K562 (cell line): ENCODE results near the gene CTDNEP1. TPM values are rescaled to one million over a fixed set of nuclear protein-coding genes. Genes with fewer than 3 reads are reported as not detected.
A peak's percentile ranks its signal among the peaks of the same experiment; 100 is the strongest.

Experiments
- ATF1 ChIP-seq, 2 experiments: fragments of 450-650 bp in 1 of 2; IDR thresholded peaks; 2 replicates each; pipeline ENCODE4 v1.6.1; 2016; ENCODE audit warnings: missing compliant biosample characterization in 1 of 2, missing genetic modification characterization in 1 of 2
- BRD9 ChIP-seq: fragments of 450-650 bp; IDR thresholded peaks from 2 replicates; pipeline ENCODE4 v1.6.1; 2018; ENCODE audit warnings: low read depth; ENCODE audit not compliant: partially characterized antibody
- E2F3 ChIP-seq: fragments of 250-450 bp; sonication (Bioruptor Pico); IDR thresholded peaks from 2 replicates; pipeline ENCODE4 v1.4.0; 2020; ENCODE audit warnings: mild to moderate bottlenecking
- ELF4 ChIP-seq: fragments of 450-650 bp; formaldehyde crosslinking; IDR thresholded peaks from 2 replicates; pipeline ENCODE4 v1.4.0; 2022; ENCODE audit warnings: missing genetic modification characterization
- EP300 ChIP-seq: IDR thresholded peaks from 2 replicates; pipeline ENCODE4 v1.6.1; 2012; ENCODE audit warnings: low read length, improper control_type of control experiment
- EZH2 ChIP-seq: IDR thresholded peaks from 2 replicates; pipeline ENCODE4 v1.6.1; 2012; ENCODE audit warnings: low read depth, mild to moderate bottlenecking, inconsistent platforms, low read length, borderline replicate concordance
- FOXJ2 ChIP-seq: fragments of 200-800 bp; sonication (Bioruptor generic); IDR thresholded peaks from 2 replicates; pipeline ENCODE4 v1.6.1; 2016; ENCODE audit warnings: missing genetic modification characterization, missing compliant biosample characterization
- KDM1A ChIP-seq, 2 experiments: fragments of 450-650 bp; IDR thresholded peaks; 2 replicates each; pipeline ENCODE4 v1.6.1; 2016; ENCODE audit warnings: mild to moderate bottlenecking in 2 of 2
- KLF1 ChIP-seq: fragments of 450-650 bp; IDR thresholded peaks from 2 replicates; pipeline ENCODE4 v1.6.1; 2016; ENCODE audit warnings: missing genetic modification characterization, missing compliant biosample characterization
- L3MBTL2 ChIP-seq: fragments of 450-650 bp; IDR thresholded peaks from 2 replicates; pipeline ENCODE4 v1.6.1; 2016; ENCODE audit warnings: mild to moderate bottlenecking, moderate library complexity
- MTA1 ChIP-seq: fragments of 450-650 bp; IDR thresholded peaks from 2 replicates; pipeline ENCODE4 v1.6.1; 2017; ENCODE audit warnings: borderline replicate concordance
- NFE2L1 ChIP-seq: fragments of 450-650 bp; IDR thresholded peaks from 2 replicates; pipeline ENCODE4 v1.6.1; 2016; ENCODE audit warnings: missing genetic modification characterization, low read depth, mild to moderate bottlenecking, missing compliant biosample characterization, moderate library complexity, borderline replicate concordance
- PURB ChIP-seq: sonication (generic); formaldehyde crosslinking; IDR thresholded peaks from 2 replicates; pipeline ENCODE4 v1.9.0; 2021; ENCODE audit warnings: low read depth, mild to moderate bottlenecking, missing genetic modification reagents
- RFX1 ChIP-seq: fragments of 450-650 bp; IDR thresholded peaks from 2 replicates; pipeline ENCODE4 v1.6.1; 2016; ENCODE audit warnings: mild to moderate bottlenecking, moderate library complexity
- RNF2 ChIP-seq: sonication (generic); IDR thresholded peaks from 2 replicates; pipeline ENCODE4 v1.6.1; 2016
- SFPQ ChIP-seq: fragments of 200-400 bp; formaldehyde crosslinking; IDR thresholded peaks from 2 replicates; pipeline ENCODE4 v1.6.1; 2017; ENCODE audit warnings: mild to moderate bottlenecking, low read depth, low read length, moderate library complexity
- SRSF1 ChIP-seq: fragments of 200-400 bp; formaldehyde crosslinking; IDR thresholded peaks from 2 replicates; pipeline ENCODE4 v1.6.1; 2017; ENCODE audit warnings: mild to moderate bottlenecking, low read depth, low read length, moderate library complexity
- SUPT5H ChIP-seq: fragments of 450-650 bp; IDR thresholded peaks from 2 replicates; pipeline ENCODE4 v1.6.1; 2016
- TCF3 ChIP-seq: sonication (generic); formaldehyde crosslinking; IDR thresholded peaks from 2 replicates; pipeline ENCODE4 v1.4.0; 2020; ENCODE audit warnings: mild to moderate bottlenecking, missing genetic modification reagents
- ZBTB5 ChIP-seq: fragments of 450-650 bp; IDR thresholded peaks from 2 replicates; pipeline ENCODE4 v1.6.1; 2017; ENCODE audit warnings: antibody characterized with exemption
- ZFPM2 ChIP-seq: fragments of 250-450 bp; sonication (Bioruptor Pico); IDR thresholded peaks from 2 replicates; pipeline ENCODE4 v1.5.1; 2022; ENCODE audit warnings: mild to moderate bottlenecking
- ZNF274 ChIP-seq: IDR thresholded peaks from 2 replicates; pipeline ENCODE4 v1.6.1; 2011; ENCODE audit warnings: low read depth, mild to moderate bottlenecking, low read length, moderate library complexity, borderline replicate concordance
- ZNF324 ChIP-seq: fragments of 250-450 bp; sonication (Bioruptor Pico); IDR thresholded peaks from 2 replicates; pipeline ENCODE4 v1.4.0; 2020; ENCODE audit warnings: mild to moderate bottlenecking
- polyA plus RNA-seq, 8 experiments: library from polyadenylated mRNA; depleted of rRNA in 4 of 8; stranded (reverse) in 5 of 8; unstranded in 3 of 8; fragments of >200 nt; fragmentation: Nextera tagmentation in 2 of 8; fragmentation: Illumina TruSeq in 1 of 8; extraction: Ambion mirVana in 2 of 8; extraction: Trizol in 1 of 8; gene quantifications; 2 replicates each; pipeline versions ENCODE4 v1.2.1 to v1.2.3, GENCODE V29; 2011 to 2014; ENCODE audit warnings: inconsistent platforms in 1 of 8, missing spikeins in 1 of 8
- total RNA-seq, 7 experiments: library from RNA; depleted of rRNA in 6 of 7; stranded (reverse); fragments of >200 nt in 6 of 7; fragmentation: Illumina TruSeq in 2 of 7; extraction: Trizol in 2 of 7; gene quantifications; 2 replicates each; pipeline versions ENCODE4 v1.2.1 to v1.2.3, GENCODE V29; 2011 to 2021; ENCODE audit warnings: low replicate concordance in 1 of 7
- TF ChIP-seq, protein P1 (sequence below): fragments of 150-350 bp; conservative IDR thresholded peaks from 2 replicates; pipeline ENCODE4 v1.6.1; 2014; ENCODE audit warnings: low read length
- TF ChIP-seq, protein P2 (sequence below): sonication (generic); formaldehyde crosslinking; IDR thresholded peaks from 2 replicates; pipeline ENCODE4 v1.9.0; 2022; ENCODE audit warnings: mild to moderate bottlenecking, missing genetic modification reagents

The CTDNEP1 gene
- total and polyA plus RNA-seq, 9 of the 15 experiments (the other 6 are each of a cell fraction or from before 2014, with no cell fraction given) = 10.7 to 150 (median 28.5) TPM

GRCh38 chr17:7280519-7281073 lies 29.1 kb upstream of the CTDNEP1 start (continued):
- TF ChIP-seq TCF3 (CRISPR knock-in tag) (no peak), SRSF1 (no peak), EZH2 (no peak), ZNF324 (CRISPR knock-in tag) (no peak), E2F3 (CRISPR knock-in tag) (no peak), KLF1 (tag) (no peak), NFE2L1 (tag) (no peak), PURB (CRISPR knock-in tag) (no peak), L3MBTL2 (peak; percentile 74), ZNF274 (no peak), RNF2 (peak; percentile 58; the same call in 1 of the 2 replicates), SUPT5H (0 out of 2 replicates have a peak, but pooled peaks have one; percentile 43), KDM1A (IDR thresholded peaks at IDR 0.05) (no peak), BRD9 (no peak), ZFPM2 (CRISPR knock-in tag) (no peak), FOXJ2 (no peak), ATF1 (CRISPR knock-in tag; IDR thresholded peaks at IDR 0.05) (no peak), ATF1 (tag; IDR thresholded peaks at IDR 0.05) (peak; percentile 31; the same call in 1 of the 2 replicates), ZBTB5 (no peak), RFX1 (no peak), EP300 (no peak), ELF4 (CRISPR knock-in tag) (no peak), SFPQ (no peak), MTA1 (no peak)
- TF ChIP-seq, protein P1, sequence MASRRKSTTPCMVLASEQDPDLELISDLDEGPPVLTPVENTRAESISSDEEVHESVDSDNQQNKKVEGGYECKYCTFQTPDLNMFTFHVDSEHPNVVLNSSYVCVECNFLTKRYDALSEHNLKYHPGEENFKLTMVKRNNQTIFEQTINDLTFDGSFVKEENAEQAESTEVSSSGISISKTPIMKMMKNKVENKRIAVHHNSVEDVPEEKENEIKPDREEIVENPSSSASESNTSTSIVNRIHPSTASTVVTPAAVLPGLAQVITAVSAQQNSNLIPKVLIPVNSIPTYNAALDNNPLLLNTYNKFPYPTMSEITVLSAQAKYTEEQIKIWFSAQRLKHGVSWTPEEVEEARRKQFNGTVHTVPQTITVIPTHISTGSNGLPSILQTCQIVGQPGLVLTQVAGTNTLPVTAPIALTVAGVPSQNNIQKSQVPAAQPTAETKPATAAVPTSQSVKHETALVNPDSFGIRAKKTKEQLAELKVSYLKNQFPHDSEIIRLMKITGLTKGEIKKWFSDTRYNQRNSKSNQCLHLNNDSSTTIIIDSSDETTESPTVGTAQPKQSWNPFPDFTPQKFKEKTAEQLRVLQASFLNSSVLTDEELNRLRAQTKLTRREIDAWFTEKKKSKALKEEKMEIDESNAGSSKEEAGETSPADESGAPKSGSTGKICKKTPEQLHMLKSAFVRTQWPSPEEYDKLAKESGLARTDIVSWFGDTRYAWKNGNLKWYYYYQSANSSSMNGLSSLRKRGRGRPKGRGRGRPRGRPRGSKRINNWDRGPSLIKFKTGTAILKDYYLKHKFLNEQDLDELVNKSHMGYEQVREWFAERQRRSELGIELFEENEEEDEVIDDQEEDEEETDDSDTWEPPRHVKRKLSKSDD = no peak
- TF ChIP-seq, protein P2, sequence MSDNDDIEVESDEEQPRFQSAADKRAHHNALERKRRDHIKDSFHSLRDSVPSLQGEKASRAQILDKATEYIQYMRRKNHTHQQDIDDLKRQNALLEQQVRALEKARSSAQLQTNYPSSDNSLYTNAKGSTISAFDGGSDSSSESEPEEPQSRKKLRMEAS = peak; percentile 89
